GM10248 (cell line): ENCODE measurements around the gene NR2F1-AS1.
A peak's percentile ranks its signal among the peaks of the same experiment; 100 is the strongest.

Experiments
- CTCF ChIA-PET: fragments of 300-600 bp; sonication (Branson Sonifier 250); formaldehyde crosslinking; extraction: SDS; loops from one replicate; lab custom pipeline; 2021; ENCODE audit warnings: antibody characterized with exemption; lab: Yijun Ruan, JAX
- POLR2A ChIA-PET: fragments of 350-650 bp; sonication (Branson Sonifier 250); formaldehyde crosslinking; extraction: SDS; loops from one replicate; lab custom pipeline; 2020; ENCODE audit warnings: antibody characterized with exemption; lab: Yijun Ruan, JAX
- DNase-seq: peaks from one replicate; pipeline ENCODE4 v3.0.0; 2012; ENCODE audit errors: extremely low spot score
- TF ChIP-seq, protein P1 (sequence below): IDR thresholded peaks from 2 replicates; pipeline ENCODE4 v1.5.1; 2012; ENCODE audit warnings: mild to moderate bottlenecking, low read depth; ENCODE audit errors: extremely low read depth, missing control alignments, control extremely low read depth

The NR2F1-AS1 gene

DNA sequence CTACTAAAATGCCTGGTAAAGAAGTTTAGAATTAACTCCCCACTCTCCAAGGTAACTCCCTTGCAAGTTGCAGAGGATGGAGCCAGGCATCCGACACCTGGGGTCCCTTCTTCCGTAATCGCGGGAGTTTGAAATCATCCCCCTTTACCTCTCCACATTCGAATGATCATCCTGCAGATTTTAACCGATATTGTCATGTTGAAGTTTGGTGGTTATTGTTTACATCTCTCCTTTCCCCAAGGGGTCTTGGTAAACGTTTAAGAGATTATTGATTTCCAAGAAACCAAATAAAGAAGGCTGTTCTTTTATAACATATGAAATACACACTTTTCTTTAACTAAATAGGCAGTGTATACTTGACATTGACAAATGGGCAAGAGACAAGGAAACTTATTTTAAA is 28.7 kb upstream of the NR2F1-AS1 start:
- ChIA-PET POLR2A (no interaction called here), CTCF (interaction anchor here (3.0 to 4.1 kb wide), 4 partner anchors 10 to 191 kb away, joined by 13 to 33 read pairs (median 22); no protein-coding TSS in a partner anchor)
- DNase-seq = no peak
- TF ChIP-seq, protein P1, sequence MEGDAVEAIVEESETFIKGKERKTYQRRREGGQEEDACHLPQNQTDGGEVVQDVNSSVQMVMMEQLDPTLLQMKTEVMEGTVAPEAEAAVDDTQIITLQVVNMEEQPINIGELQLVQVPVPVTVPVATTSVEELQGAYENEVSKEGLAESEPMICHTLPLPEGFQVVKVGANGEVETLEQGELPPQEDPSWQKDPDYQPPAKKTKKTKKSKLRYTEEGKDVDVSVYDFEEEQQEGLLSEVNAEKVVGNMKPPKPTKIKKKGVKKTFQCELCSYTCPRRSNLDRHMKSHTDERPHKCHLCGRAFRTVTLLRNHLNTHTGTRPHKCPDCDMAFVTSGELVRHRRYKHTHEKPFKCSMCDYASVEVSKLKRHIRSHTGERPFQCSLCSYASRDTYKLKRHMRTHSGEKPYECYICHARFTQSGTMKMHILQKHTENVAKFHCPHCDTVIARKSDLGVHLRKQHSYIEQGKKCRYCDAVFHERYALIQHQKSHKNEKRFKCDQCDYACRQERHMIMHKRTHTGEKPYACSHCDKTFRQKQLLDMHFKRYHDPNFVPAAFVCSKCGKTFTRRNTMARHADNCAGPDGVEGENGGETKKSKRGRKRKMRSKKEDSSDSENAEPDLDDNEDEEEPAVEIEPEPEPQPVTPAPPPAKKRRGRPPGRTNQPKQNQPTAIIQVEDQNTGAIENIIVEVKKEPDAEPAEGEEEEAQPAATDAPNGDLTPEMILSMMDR = no peak

DNA sequence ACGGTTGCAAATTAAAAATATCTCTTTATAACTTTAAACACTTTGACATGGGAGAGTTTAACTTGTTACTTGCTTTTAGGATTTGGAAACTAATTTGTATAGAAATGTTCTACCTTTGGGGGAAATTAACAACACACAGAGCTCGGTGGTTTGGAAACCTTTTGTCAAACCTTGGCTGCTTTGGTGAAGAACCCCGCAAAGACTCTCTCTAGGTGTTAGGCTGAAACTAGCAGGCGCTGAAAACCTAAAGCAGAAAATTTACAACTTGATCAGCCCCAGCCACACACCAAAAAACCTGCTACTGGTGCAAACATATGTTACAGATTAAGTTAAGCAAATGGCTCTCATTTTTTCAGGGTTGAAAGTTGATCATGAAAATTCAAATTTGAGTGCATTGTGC is 27.8 kb upstream of the NR2F1-AS1 start:
- POLR2A ChIA-PET = no interaction called here

DNA sequence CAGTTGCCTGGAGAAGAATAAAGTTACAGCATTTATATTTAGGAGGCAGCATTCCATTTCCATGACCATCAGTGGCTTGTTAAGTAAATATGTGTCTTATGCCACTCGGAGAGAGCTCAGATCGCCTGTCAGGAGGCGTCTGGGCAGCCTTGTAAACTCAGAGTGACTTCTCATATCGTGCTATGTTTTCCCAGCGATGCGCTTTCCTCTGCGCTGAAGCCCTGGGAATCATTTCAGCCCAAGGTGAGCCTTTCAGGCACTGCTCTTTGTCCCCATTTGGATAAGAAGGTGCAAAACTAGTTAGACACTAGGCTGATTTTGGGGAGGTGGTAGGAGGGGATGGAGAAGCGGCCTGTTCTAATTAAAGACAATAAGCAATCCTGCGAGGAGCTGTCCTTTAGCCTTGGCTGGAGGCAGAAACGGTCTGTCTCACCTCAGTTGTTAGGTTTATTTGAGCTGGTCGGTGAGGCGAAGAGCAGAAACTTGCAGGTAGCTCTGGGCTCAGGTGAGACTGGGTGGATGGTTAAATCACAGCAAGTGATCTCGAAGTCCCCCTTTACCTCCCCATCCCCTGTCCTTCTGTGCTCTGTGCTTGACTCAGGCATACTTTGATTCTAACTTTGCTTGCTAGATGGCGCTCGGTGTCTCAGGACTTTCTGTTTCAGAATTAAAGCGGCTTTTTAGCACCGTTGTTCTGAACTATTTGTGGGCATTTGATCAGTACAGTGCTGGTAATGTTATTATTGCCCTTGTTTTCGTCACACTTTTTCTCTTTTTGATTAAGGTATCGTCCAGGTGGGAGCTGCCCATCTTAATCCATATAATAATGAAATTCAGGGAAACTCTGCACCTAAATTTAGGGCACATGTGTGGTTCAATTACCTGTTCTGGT is 26.6 kb upstream of the NR2F1-AS1 start:
- ChIA-PET POLR2A (no interaction called here), CTCF (interaction anchor here (1.1 to 4.1 kb wide), 16 partner anchors 9 to 1243 kb away, joined by 3 to 33 read pairs (median 4); no protein-coding TSS in a partner anchor)
- TF ChIP-seq, protein P1 = peak; percentile 81
- no peak for DNase-seq

More for the DNA sequence above, 27.8 kb upstream of the NR2F1-AS1 start:
- TF ChIP-seq, protein P1 = no peak
- CTCF ChIA-PET = interaction anchor here (1.0 to 4.1 kb wide), 6 partner anchors 10 to 192 kb away, joined by 3 to 33 read pairs (median 13); no protein-coding TSS in a partner anchor
- DNase-seq = no peak

DNA sequence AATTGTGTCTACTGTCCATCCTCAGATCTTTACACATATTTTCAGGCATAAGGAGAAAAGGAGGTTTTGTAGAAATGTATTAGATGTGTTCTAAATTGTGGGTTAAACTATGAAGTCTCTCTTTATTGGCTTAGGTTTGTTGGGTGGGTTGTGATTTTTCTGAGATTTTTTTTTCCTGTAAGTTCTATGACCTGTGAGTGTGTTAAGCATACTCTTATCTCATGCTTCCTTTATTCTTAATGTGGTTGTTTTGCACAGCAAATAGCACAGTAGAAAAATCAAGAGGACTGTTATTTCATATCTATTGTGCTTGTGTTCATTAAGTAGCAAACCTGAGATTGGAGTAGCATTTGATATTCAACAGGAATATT is 25.3 kb upstream of the NR2F1-AS1 start:
- TF ChIP-seq, protein P1 = no peak
- POLR2A ChIA-PET = no interaction called here
- CTCF ChIA-PET = interaction anchor here (1.3 to 4.1 kb wide), 5 partner anchors 8 to 1131 kb away, joined by 3 to 33 read pairs (median 13); no protein-coding TSS in a partner anchor
- no peak for DNase-seq

DNA sequence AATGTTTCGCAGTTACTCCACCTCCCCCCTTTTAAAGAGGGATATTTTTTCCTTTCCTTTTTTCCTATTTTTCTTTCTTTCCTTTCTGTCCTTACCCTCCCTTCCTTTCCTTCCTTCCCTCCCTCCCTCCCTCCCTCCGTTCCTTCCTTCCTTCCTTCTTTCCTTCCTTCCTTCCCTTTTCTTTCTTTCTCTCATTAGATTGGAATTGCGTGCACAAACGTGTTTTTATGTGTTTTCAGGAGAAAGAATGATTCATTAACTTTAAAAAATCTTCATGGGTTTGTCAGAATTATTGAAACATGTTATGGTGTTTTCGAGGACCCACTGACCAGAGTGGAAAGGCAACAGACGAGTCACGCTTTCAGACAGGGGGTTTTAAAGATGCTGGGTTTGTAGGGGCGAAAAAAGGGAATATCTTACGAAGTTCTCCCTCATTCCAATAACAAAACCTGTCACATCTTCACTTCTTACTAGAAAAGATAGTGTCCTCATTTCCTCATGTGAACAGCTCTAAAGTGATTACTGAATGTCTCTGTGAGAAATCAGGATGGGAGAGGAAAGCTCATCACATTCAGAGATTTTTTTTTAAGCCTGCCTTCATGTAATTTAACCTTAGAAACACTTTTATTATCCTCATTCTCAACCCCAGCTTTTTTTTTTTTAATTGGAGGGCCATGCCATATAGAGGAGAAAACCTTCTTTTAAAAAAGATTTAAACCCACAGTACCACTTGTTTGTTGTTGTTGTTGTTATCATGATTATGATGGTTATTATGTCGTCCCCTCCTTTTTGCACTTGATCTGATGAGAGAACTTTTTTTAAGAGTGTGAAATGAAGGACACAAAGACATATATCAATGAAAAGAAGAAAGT is 23.9 kb upstream of the NR2F1-AS1 start:
- POLR2A ChIA-PET = no interaction called here
- no peak for DNase-seq
- CTCF ChIA-PET = no interaction called here
- TF ChIP-seq, protein P1 = no peak
